Measurements from ENCODE around the gene NOL6. TPM values are rescaled to one million over a fixed set of nuclear protein-coding genes. Genes with fewer than 3 reads are reported as not detected.

The NOL6 gene
- total and polyA plus RNA-seq, 10 of the 15 experiments (the other 5 are each of a cell fraction or from before 2014, with no cell fraction given), result 8.3 to 53.2 (median 33.1) TPM

DNA sequence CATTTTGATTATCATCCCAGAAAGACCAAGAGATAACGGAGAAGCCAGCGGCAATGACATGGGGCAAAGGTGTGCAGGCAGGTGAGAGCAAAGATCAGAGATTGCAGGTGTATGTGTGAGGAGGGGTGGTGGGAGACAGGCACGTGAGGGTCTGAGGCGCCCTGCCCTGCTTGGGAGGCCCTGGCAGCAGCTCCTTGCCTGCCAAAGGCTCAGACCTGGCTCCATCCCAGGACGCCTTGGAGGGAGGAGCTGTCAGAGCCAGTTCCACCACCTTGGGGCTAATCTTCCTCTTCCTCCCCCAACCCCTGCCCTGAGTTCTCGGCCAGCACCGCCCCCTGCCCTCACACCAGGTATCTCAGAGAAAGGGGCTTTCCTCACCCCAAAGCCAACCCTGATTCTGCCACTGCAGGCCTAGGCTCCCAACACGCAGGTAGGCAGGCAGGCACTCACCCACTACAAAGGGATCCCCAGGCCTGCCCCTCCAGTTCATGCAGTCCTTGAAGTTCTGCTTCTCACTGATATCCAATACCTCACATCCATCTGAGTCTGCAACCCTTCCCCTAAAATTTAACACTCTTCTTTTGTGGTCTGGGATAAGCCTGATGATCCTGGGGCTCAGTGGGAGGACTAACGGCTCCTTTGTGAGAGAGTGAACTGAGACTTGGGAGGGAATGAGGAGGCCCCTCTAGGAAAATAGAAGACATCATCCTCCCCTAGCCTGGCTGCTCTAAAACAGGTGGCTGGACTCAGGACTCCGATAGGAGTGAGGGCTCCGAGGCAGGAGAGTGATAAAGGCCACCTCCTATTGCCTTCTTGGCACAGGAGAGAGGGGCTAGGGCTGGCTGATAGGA lies 28.1 kb downstream of the NOL6 start (continued):
- no peak for TF ChIP-seq CHD4 (IDR thresholded peaks at IDR 0.05)
- TF ChIP-seq E2F8 (IDR thresholded peaks at IDR 0.05; ENCODE audit: low read depth, partially characterized antibody), result no peak

- no peaks in the 10 kb centered on the region for H3K79me2 ChIP-seq (ENCODE audit: control insufficient read depth, insufficient read depth, low read length)
- H3K27me3 ChIP-seq (replicated peaks in 1 of 2; ENCODE audit: control insufficient read depth in 2 of 2, insufficient read depth in 2 of 2, low read length in 1 of 2), result peaks cover 1 to 5% of the 10 kb centered on the region in 2 experiments; a peak in 2 of 4 replicates
- no peaks in the 10 kb centered on the region for H3K9me3 ChIP-seq (replicated peaks; ENCODE audit: control insufficient read depth, insufficient read depth, low read length)
- BruUV-seq (replicated peaks), result no TSS peak
- no peak overlapping the region for H3K27ac ChIP-seq (ENCODE audit: control insufficient read depth, insufficient read depth)
- no peak overlapping the region for H3K4me2 ChIP-seq (ENCODE audit: control insufficient read depth, insufficient read depth)
- ChIA-PET RAD21 (ENCODE audit: unreplicated experiment) (no interaction called here), CTCF (interaction anchor here (2.9 to 4.0 kb wide), 2 partner anchors 9 to 29 kb away, joined by 7 to 35 read pairs; no protein-coding TSS in a partner anchor), POLR2A (interaction anchor here (0.7 kb wide), 1 partner anchor 135 kb away, joined by 3 read pairs; no protein-coding TSS in a partner anchor), SMC1A (ENCODE audit: uncharacterized antibody, unreplicated experiment) (interaction anchor here (1.2 kb wide), 1 partner anchor 39 kb away, joined by 3 read pairs; no protein-coding TSS in a partner anchor)
- FAIRE-seq (no peak), DNase-seq (ENCODE audit: low read depth, low spot score) (no peak), ATAC-seq (no peak)
- in situ Hi-C loops (cut with MboI) (no loop called here), intact Hi-C loops (cut with micrococcal nuclease; ENCODE audit: unreplicated experiment) (no loop called here)
- peaks cover 31% of the 10 kb centered on the region for H3K4me1 ChIP-seq (ENCODE audit: control insufficient read depth, insufficient read depth, low read length)
- no peak overlapping the region for H2AFZ ChIP-seq (ENCODE audit: control insufficient read depth, low read depth, low read length)
- TF ChIP-seq, protein P1, sequence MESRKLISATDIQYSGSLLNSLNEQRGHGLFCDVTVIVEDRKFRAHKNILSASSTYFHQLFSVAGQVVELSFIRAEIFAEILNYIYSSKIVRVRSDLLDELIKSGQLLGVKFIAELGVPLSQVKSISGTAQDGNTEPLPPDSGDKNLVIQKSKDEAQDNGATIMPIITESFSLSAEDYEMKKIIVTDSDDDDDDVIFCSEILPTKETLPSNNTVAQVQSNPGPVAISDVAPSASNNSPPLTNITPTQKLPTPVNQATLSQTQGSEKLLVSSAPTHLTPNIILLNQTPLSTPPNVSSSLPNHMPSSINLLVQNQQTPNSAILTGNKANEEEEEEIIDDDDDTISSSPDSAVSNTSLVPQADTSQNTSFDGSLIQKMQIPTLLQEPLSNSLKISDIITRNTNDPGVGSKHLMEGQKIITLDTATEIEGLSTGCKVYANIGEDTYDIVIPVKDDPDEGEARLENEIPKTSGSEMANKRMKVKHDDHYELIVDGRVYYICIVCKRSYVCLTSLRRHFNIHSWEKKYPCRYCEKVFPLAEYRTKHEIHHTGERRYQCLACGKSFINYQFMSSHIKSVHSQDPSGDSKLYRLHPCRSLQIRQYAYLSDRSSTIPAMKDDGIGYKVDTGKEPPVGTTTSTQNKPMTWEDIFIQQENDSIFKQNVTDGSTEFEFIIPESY (IDR thresholded peaks at IDR 0.05), result 0 out of 2 replicates have a peak, but pooled peaks have one; percentile 42
- no peak for TF ChIP-seq MXI1 (IDR thresholded peaks at IDR 0.05; ENCODE audit: low read depth, low read length)
- H4K20me1 ChIP-seq (ENCODE audit: control insufficient read depth, insufficient read depth), result no peaks in the 10 kb centered on the region
- no peaks in the 10 kb centered on the region for H3K36me3 ChIP-seq (ENCODE audit: control insufficient read depth in 2 of 2, insufficient read depth in 2 of 2, low read length in 1 of 2)
- no peak overlapping the region for H3K4me3 ChIP-seq
- WGBS (ENCODE audit: insufficient coverage, insufficient replicate concordance, low lambda C conversion rate, missing lambda C conversion rate), result 66% methylated on average over 10 of the region's 10 CpGs
- no peak overlapping the region for H3K9ac ChIP-seq (ENCODE audit: control insufficient read depth, insufficient read depth, low read length)
These were observed 30.1 kb downstream of the NOL6 start for GRCh38 chr9:33443464-33444154.

Measured in GM12878 (cell line).